HuH-7.5 (cell line): ENCODE data around the gene PTPRD.

Experiments used
- DNase-seq: peaks from one replicate; pipeline ENCODE4 v3.0.0; 2011; ENCODE audit warnings: low spot score

Gene PTPRD

GRCh38 chr9:8679371-8679822 lies 1933.4 kb downstream of the PTPRD start:
- DNase-seq = no peak

- no peak for DNase-seq
These were observed 1935.1 kb downstream of the PTPRD start for GRCh38 chr9:8677741-8678140.

GRCh38 chr9:8674536-8674935 lies 1938.3 kb downstream of the PTPRD start:
- DNase-seq = no peak

DNA sequence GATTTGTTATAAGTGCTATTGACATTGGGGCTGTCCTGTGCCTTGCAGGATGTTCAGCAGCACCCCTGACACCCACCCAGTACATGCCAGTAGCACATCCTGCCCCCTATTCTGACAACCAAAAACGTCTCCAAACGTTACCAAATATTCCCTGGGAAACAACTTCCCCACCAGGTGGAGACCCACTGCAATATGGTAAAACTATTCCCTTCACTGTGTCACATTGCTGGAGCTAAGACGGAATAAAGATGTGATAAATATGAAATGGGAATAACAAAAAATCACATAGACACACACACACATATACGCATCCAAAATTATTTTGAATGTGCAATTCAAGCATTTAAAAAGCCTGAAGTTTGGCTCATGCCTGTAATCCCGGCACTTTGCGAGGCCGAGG lies 1939.0 kb downstream of the PTPRD start:
- DNase-seq = no peak

DNA sequence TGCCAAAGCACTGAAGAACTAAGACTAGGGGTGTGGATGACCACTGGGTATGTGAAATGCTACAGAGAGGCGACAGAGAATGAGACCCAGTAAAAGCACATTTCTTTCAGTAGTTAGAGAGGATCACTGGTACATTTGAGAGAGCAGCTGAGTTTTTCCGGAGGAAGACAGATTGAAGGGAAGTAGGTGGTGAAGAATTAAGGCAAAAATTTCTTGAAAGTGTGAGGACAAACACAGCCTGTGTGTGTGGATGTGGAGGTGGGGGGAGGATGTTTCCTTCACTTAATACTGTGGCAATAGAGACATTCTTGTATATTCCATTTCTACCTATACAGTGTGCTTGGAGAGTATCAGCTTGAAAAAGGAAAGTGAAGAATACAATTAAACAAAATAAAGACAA lies 1942.1 kb downstream of the PTPRD start:
- DNase-seq = no peak

- no peak for DNase-seq
These were observed 1944.1 kb downstream of the PTPRD start for GRCh38 chr9:8668751-8669150.

DNA sequence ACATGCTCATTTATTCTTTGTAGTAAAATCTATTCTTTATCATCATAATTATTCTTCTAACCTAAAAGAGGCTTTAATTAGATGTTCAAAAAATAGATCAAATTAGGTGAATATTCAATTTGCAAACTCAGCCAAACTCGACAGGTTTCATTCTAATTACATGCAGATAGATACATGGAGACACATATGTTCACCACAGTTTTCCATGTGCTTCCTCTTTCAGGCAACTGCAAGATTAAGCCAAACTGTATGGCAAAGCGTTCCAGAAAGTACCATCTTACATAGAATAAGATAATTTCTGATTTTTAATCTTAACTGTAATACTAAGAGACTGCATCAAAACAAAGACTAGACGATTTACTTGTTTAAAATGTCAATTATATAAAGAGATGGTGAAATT lies 1944.6 kb downstream of the PTPRD start:
- DNase-seq = no peak

DNA sequence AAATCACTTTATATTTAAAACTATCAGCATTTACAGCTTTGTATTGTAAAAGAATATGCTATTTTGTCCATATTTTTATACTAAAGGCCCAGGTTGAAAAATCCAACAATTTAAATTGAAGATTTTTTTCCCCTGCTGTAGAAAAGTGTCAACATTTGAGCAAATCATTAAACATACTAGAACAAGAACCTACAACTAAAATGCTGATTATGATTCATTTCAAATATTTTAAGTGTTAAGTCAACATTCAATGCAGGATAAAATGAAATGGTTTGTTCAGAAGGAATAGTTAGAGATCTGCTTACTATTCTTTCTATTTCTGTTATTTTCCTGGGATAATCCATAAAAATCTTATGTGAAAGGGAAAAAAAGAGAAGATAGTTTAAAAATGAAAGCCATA lies 1946.7 kb downstream of the PTPRD start:
- DNase-seq = no peak

GRCh38 chr9:8660383-8660782 lies 1952.4 kb downstream of the PTPRD start:
- no peak for DNase-seq

GRCh38 chr9:8659108-8659507 lies 1953.7 kb downstream of the PTPRD start:
- DNase-seq = no peak

GRCh38 chr9:8655071-8655470 lies 1957.7 kb downstream of the PTPRD start:
- no peak for DNase-seq

GRCh38 chr9:8653855-8654254 lies 1958.9 kb downstream of the PTPRD start:
- no peak for DNase-seq

DNA sequence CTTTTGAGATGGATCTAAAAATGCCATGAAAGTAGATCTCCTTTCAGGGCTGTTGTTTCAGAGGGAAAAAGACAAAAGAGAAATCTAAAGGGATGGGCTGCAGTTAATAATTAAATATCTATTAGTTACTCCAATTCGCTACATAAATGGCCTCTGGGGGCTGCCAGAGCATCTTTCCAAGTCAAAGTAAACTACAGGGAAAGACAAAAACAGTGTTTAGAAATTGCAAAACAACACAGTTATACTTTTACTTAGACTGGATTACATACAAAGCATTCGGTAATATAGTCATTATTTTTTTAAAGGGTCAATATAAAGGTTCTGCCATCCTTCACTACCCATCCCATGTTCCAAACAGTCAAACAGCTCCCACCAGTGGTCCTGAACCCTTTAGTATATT lies 1959.7 kb downstream of the PTPRD start:
- no peak for DNase-seq

DNA sequence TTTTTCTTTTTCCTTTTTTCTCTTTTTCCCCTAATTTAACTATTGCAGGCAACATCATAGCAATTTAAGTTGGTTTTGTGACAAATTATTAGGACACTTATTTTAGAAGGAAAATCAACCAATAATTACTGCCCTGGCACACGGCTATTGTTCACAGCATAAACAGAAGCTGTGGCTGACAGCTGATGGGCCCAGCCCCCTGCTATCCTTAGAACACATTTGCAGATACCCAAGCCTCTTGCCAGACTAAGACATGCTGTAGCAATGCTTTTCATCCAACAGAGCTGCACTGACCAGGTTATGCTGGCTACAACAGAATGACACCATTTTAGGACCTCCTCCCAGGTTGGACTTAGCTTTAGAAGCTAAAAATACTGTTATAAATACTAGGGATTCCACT lies 1960.5 kb downstream of the PTPRD start:
- DNase-seq = no peak

GRCh38 chr9:8651846-8652215 lies 1961.0 kb downstream of the PTPRD start:
- no peak for DNase-seq

DNA sequence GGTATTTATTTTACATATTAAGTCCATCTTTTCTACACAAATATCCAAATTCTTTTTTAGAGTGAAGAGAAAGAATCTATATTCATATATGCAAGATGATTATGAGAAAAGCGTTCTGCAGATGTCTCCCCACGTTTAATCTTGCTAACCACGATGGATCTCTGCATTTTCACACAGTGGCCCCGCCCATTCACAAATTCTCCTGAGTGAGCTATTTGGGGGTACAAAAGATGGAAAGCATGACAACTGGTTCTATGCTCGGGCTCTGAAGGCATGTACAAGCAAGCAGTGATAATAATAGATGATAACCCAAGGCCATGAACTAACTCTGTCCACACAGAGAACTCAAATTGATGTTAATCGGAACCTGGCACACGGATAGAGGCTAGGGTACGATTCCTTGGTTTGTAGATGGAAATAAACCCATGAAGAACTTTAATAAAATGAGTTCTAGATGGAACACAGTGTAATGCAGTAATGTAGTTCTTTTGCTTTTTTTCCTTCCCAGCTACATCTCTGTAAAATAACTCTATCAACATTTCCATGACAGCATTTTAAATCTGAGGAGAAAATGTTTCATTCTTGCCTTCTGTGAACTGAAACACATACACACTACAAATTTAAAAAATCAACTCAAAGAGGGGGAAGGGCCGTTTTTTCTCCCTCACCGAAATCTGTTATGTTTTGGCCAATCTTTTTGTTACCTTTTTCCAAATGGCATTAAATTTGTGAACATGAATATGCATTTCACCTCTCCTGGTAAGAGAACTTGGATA lies 1961.5 kb downstream of the PTPRD start:
- DNase-seq = no peak

DNA sequence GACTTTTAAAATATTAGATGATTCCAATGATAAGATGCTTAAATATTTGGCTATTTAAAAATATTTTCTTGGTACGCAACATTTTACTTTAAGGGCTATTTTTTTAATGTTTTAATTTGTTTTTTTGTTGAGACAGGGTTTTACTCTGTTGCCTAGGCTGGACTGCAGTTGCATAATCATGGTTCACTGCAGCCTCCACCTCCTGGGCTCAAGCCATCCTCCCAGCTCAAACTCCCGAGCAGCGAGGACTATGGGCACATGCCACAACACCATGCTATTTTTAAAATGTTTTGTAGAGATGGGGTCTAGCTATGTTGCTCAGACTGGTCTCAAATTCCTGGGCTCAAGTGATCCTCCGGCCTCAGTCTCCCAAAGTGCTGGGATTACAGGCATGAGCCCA lies 1963.0 kb downstream of the PTPRD start:
- DNase-seq = no peak

GRCh38 chr9:8649160-8649559 lies 1963.6 kb downstream of the PTPRD start:
- no peak for DNase-seq

DNA sequence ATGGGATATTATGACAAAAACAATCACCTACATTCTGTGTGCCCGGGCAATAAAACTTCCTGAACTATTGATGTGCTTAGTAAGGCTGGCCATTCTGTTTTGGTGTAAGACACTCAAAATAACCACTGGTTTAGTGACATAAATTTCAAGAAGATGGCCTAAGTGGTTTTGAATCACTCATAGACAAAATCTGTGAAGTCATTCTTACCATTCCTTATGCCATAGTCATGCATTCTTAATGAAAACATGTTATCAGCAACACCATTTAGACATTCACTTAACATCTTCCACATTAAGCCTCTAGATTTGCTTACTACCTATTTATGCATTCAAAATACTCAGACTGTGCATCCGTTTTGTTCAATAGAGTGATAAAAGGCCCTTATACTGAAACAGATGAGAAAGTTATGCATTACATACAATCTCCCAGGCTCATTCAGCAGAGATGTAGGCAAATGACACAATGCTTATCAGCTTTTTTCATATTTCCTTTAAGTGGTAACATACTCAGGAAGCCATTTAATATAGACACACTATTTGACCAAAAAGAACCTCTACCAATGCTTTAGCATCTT lies 1964.4 kb downstream of the PTPRD start:
- DNase-seq = no peak

GRCh38 chr9:8647824-8648223 lies 1965.0 kb downstream of the PTPRD start:
- DNase-seq = no peak

GRCh38 chr9:8644571-8644970 lies 1968.2 kb downstream of the PTPRD start:
- no peak for DNase-seq

DNA sequence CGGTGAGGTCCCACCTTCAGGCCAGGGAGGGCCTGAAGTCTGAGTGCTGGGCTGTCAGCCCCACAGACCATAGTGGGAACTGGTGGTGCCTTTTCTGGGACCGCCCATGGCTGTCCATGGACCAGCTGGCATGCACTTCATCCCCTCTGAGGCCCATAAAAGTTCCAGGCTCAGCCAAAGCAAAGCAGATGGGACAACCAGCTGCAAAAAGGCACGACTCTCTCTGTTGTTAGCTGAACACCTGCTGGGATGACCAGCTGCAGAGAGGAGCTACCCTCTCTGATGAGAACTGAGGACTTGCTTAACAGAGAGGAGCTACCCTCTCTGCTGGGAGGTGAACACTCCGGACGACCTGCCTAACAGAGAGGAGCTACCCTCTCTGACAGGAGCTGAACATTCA lies 1968.9 kb downstream of the PTPRD start:
- no peak for DNase-seq

DNA sequence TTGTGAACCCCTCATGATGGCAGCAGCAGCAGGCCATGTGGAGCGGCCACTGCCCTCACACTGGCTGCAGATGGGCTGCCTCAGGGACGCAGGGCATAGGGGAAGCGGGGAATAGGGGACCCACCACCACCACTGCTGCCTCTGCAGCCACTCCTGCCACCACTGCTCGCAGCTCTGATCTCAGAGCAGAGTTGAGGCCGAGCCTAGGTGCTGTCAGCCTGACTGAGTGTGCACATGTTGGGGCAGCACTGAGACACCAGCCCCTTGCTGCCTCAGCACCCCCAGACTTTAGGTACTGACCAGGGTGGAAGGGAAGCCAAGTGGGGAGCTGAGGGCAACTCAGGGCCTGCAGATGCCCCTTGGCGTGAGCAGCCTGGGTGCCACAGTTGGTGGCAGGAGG lies 1969.3 kb downstream of the PTPRD start:
- DNase-seq = no peak

DNA sequence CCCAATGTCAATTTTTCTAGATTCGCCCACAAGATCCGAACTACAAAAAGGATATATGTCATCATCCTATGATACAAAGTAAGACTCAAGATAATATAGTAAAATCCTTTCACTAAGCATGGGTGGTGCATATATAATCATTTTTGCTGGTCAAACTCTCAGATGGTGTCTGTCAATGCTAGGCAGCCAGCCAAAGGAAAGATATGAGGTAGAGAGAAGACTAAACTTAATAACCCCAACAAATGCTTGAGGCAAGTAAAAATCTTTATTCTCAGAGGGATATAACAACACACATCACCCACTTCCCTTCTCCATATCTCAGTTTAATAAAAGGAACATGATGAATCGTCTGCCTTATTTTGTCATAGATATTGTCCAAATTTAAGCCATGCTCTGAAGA lies 1972.0 kb downstream of the PTPRD start:
- no peak for DNase-seq
